PC-9 (cell line): ENCODE results near the gene CXorf66.

Experiments
- EZH2 ChIP-seq: fragments of 200-600 bp; sonication (generic); IDR thresholded peaks from 2 replicates; pipeline ENCODE4 v1.8.0; 2017; ENCODE audit warnings: antibody characterized with exemption, low read depth
- TF ChIP-seq, protein P1 (sequence below): fragments of 200-600 bp; sonication (generic); conservative IDR thresholded peaks from 2 replicates; pipeline ENCODE4 v1.6.1; 2017; ENCODE audit warnings: mixed run types, antibody characterized with exemption, mild to moderate bottlenecking, moderate library complexity

DNA sequence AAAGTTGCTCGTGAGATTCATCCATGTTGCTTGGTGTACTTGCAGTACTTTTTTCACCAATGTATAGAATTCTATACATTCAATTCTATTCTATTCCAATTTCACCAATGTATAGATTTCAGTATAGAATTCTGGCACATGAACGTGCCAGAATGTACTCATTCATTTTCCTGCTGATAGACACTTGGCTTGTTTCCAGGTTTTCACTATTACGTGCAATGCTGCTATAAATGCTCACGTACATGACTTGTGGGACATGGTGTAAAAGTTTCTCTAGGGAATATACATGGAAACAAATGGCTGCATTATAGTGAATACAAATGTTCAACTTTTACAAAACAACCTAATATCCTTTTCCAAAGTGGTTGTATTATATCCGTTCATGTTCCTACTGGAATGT, 6.8 kb upstream of the CXorf66 start:
- TF ChIP-seq, protein P1, sequence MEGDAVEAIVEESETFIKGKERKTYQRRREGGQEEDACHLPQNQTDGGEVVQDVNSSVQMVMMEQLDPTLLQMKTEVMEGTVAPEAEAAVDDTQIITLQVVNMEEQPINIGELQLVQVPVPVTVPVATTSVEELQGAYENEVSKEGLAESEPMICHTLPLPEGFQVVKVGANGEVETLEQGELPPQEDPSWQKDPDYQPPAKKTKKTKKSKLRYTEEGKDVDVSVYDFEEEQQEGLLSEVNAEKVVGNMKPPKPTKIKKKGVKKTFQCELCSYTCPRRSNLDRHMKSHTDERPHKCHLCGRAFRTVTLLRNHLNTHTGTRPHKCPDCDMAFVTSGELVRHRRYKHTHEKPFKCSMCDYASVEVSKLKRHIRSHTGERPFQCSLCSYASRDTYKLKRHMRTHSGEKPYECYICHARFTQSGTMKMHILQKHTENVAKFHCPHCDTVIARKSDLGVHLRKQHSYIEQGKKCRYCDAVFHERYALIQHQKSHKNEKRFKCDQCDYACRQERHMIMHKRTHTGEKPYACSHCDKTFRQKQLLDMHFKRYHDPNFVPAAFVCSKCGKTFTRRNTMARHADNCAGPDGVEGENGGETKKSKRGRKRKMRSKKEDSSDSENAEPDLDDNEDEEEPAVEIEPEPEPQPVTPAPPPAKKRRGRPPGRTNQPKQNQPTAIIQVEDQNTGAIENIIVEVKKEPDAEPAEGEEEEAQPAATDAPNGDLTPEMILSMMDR, result no peak
- TF ChIP-seq EZH2, result no peak
